GM12891 (cell line): ENCODE results near the gene RIPOR3.
"Not testable (repeated sequence)": the region's sequence is repeated elsewhere in the genome, so short reads cannot be mapped to it uniquely, and the experiment has no call there.

Experiments used
- DNase-seq: peaks from one replicate; pipeline ENCODE4 v3.0.0; 2011; ENCODE audit warnings: low spot score; ENCODE audit not compliant: insufficient read length
- FAIRE-seq: peaks from 2 replicates; lab custom pipeline; 2011; peaks lifted over from hg19 to GRCh38; lab: Jason Lieb, UNC
- PAX5 ChIP-seq: IDR thresholded peaks from 2 replicates; pipeline ENCODE4 v1.6.1; 2011; ENCODE audit warnings: low read length, moderate library complexity, mild to moderate bottlenecking; ENCODE audit not compliant: insufficient read depth, severe bottlenecking
- POLR2A ChIP-seq: IDR thresholded peaks from 2 replicates; pipeline ENCODE4 v1.6.1; 2011; ENCODE audit warnings: low read depth, low read length, control low read depth
- POLR2AphosphoS5 ChIP-seq: IDR thresholded peaks from 2 replicates; pipeline ENCODE4 v1.6.1; 2011; ENCODE audit warnings: low read depth, low read length, control low read depth
- POU2F2 ChIP-seq: IDR thresholded peaks from 2 replicates; pipeline ENCODE4 v1.6.1; 2011; ENCODE audit warnings: low read depth, mild to moderate bottlenecking, control low read depth, low read length, moderate library complexity
- SPI1 ChIP-seq: IDR thresholded peaks from 2 replicates; pipeline ENCODE4 v1.6.1; 2011; ENCODE audit warnings: low read depth, low read length, control low read depth
- TAF1 ChIP-seq: IDR thresholded peaks from 2 replicates; pipeline ENCODE4 v1.6.1; 2011; ENCODE audit warnings: low read depth, low read length, control low read depth

Gene RIPOR3

GRCh38 chr20:50540620-50541605 lies 150.4 kb downstream of the RIPOR3 start:
- DNase-seq: no peak
- peak; percentile 63 for FAIRE-seq
- TF ChIP-seq SPI1 (no peak), POLR2AphosphoS5 (peak; percentile 48; the same call in 1 of the 2 replicates)

DNA sequence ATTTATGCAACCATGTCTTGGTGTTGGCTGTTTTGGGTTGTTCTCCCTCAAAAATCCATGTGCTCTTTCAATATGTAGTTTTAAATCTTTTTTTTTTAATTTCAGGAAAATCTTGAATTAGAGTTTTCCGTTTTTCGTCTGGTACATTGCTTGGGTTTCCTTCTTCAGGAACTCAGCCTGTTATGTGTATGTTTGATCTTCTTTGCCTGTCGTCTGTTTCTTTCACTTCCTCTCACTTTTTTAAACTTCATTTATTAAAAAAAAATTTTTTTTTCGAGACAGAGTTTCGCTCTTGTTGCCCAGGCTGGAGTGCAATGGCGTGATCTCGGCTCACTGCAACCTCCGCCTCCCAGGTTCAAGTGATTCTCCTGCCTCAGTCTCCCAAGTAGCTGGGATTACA lies 151.5 kb downstream of the RIPOR3 start:
- TF ChIP-seq SPI1: peak; percentile 89
- DNase-seq, FAIRE-seq: not testable (repeated sequence)

DNA sequence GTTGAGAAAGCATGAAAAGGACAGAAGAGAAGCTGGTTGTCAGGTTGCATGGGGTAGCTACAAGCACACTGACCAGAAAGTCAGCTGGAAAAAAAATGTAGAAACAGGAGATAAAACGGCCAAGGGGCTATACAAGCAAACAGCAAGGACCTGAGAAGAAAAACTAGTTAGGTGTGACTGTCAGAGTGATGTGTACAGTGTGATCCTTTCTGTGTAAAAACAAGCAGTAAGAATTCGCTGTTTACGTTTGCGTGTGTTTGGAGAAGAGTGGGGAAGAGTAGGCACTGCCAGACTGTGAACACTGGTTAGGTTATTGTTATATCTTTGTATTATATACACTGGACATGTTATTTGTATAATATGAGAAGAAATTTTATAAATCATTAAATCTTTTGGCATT lies 153.1 kb downstream of the RIPOR3 start:
- FAIRE-seq (no peak), DNase-seq (no peak)
- no peak for TF ChIP-seq POLR2AphosphoS5
- no peak for TF ChIP-seq POU2F2
- no peak for TF ChIP-seq PAX5
- TF ChIP-seq SPI1: no peak
- no peak for TF ChIP-seq TAF1
- TF ChIP-seq POLR2A: no peak

DNA sequence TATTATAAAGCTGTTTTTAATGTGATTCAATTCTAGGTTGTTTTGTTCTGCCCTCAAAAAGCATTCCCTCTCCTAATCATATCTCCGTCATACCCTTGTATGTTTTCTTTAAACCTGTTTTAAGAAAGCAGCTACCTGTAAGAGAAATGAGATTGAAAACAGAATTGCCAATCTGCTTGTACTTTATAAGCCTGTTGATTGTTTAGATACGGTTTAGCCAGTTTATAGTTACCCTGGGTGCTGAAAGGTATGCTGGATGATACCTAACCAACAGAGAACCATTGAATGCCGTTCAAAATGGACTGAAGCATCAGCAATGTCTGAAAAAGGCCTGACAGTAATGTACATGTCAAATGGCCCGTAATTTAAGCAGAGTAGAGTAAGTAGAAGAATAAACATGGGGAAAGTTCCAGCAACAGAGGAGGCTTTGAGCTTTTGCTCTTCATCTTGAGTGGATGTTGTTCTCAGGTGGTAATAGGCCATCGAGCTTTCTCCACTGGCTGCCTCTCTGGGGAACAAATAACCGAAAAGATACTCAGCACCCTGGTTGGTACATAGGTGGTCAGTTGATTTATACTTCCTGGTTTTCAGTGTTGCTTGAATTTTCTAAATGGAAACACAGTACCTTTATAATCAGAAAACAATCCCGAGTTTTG lies 153.7 kb downstream of the RIPOR3 start:
- no peak for TF ChIP-seq POLR2A
- DNase-seq (no peak), FAIRE-seq (peak; percentile 40)

DNA sequence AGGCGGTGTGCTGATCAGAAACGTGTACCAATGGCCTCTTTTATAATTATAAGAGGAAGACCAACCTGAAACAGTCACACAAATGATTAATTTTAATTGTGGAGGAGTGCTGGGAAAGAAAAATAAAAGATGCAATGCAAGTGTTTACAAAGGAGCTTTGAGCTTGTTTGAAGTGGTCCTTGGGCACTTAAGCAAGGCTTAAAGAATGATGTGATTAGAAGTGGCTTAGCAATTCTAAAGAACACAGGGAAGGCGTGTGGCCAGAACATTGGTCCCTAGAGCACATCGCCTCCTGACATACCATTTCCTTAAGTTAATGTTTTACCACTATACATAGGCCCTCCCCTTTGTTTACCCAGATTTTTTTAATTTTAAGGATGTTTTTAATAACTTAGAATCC lies 155.0 kb downstream of the RIPOR3 start:
- no peak for FAIRE-seq
- TF ChIP-seq POU2F2 (no peak), POLR2A (no peak), POLR2AphosphoS5 (no peak), SPI1 (no peak), TAF1 (no peak), PAX5 (no peak)
- DNase-seq: no peak
